ENCODE data around the gene SFN. TPM values are rescaled to one million over a fixed set of nuclear protein-coding genes. Genes with fewer than 3 reads are reported as not detected.

SFN gene
- total RNA-seq, 3 donors from 2014 or later (not counting 1 experiment from before 2014, with no cell fraction given), result 0.66 to 1.3 TPM; not detected in 1

DNA sequence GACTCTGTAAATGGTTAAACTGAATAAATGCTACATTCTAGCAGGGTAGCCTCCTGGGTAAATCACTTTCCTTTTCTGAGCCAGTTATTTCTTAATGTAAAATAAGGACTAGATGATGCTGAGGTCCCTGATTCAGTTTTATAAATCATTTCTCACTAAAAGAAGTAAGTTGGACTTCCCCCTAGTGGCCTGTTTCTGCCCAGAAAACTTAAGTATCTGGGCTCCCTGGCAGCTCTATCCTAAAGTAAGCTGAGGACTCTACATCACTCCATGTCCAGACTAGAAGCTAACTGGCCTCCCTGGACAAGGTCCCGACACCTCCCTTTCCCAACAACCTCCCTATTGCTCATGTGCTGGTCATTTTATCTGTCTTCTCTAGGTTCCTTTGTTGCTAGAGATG, 24.2 kb downstream of the SFN start:
- Histone ChIP-seq H3K36me3 (ENCODE audit: control insufficient read depth, insufficient read depth, low read length) (peaks cover 54% of the 10 kb centered on the region), H3K9me3 (ENCODE audit: control insufficient read depth, insufficient read depth, low read length) (no peaks in the 10 kb centered on the region), H3K27ac (ENCODE audit: low read length) (no peak overlapping the region), H3K4me3 (ENCODE audit: low read length) (no peak overlapping the region), H3K27me3 (ENCODE audit: control insufficient read depth, insufficient read depth, low read length) (no peaks in the 10 kb centered on the region), H3K4me1 (ENCODE audit: control insufficient read depth, insufficient read depth, low read length) (peaks cover 18% of the 10 kb centered on the region)
- DNase-seq (peak in 1 of 2 donors; percentile 52), ATAC-seq (no peak)
- Mint-ChIP-seq H3K27me3 (ENCODE audit: low read depth in 2 of 2) (no peaks in the 10 kb centered on the region), H3K36me3 (peaks cover 11% of the 10 kb centered on the region), H3K4me1 (peaks cover 18 to 32% of the 10 kb centered on the region in 2 donors), H3K27ac (no peak overlapping the region), H3K4me3 (no peak overlapping the region), H3K9me3 (no peaks in the 10 kb centered on the region)
- intact Hi-C loops (cut with micrococcal nuclease), result no loop called here
- 100% methylated on average over 1 of the region's 1 CpG for WGBS (ENCODE audit: insufficient coverage)
- no peak for TF ChIP-seq CTCF (IDR thresholded peaks at IDR 0.05)

DNA sequence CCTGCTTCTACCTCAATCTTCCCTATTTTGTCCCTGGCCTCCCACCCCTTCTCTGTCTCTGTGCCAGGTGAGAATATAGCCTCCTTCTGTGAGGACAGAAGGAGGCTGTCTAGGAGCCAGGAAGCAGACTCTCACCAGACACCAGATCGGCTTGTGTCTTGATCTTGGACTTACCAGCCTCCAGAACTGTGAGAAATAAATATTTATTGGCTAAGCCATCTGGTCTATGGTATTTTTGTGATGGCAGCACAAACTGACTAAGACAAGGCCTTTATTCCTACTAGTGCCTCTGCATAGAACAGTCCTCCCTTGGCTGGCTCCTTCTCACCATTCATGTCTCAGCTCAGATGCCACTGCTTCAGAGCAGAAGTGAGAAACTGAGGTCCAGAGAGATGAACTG, 25.3 kb downstream of the SFN start:
- H3K4me3 Mint-ChIP-seq, result peak overlapping the region; percentile 94
- WGBS (ENCODE audit: insufficient coverage), result 100% methylated on average over 1 of the region's 1 CpG
- no peak for TF ChIP-seq CTCF (IDR thresholded peaks at IDR 0.05)
- DNase-seq (no peak), ATAC-seq (no peak)
- peaks cover 55% of the 10 kb centered on the region for H3K36me3 ChIP-seq (ENCODE audit: control insufficient read depth, insufficient read depth, low read length)
- no peak overlapping the region for H3K27ac ChIP-seq (ENCODE audit: low read length)
- no peak overlapping the region for H3K4me3 ChIP-seq (ENCODE audit: low read length)
- H3K27me3 ChIP-seq (ENCODE audit: control insufficient read depth, insufficient read depth, low read length), result no peaks in the 10 kb centered on the region
- no peaks in the 10 kb centered on the region for H3K9me3 Mint-ChIP-seq
- H3K27me3 Mint-ChIP-seq (ENCODE audit: low read depth in 2 of 2), result no peaks in the 10 kb centered on the region
- H3K4me1 ChIP-seq (ENCODE audit: control insufficient read depth, insufficient read depth, low read length), result peaks cover 18% of the 10 kb centered on the region
- peaks cover 9% of the 10 kb centered on the region for H3K36me3 Mint-ChIP-seq
- intact Hi-C loops (cut with micrococcal nuclease), result no loop called here
- peaks cover 18 to 28% of the 10 kb centered on the region in 2 donors for H3K4me1 Mint-ChIP-seq
- peak overlapping the region; percentile 94 to 96 for H3K27ac Mint-ChIP-seq
- H3K9me3 ChIP-seq (ENCODE audit: control insufficient read depth, insufficient read depth, low read length), result no peaks in the 10 kb centered on the region

DNA sequence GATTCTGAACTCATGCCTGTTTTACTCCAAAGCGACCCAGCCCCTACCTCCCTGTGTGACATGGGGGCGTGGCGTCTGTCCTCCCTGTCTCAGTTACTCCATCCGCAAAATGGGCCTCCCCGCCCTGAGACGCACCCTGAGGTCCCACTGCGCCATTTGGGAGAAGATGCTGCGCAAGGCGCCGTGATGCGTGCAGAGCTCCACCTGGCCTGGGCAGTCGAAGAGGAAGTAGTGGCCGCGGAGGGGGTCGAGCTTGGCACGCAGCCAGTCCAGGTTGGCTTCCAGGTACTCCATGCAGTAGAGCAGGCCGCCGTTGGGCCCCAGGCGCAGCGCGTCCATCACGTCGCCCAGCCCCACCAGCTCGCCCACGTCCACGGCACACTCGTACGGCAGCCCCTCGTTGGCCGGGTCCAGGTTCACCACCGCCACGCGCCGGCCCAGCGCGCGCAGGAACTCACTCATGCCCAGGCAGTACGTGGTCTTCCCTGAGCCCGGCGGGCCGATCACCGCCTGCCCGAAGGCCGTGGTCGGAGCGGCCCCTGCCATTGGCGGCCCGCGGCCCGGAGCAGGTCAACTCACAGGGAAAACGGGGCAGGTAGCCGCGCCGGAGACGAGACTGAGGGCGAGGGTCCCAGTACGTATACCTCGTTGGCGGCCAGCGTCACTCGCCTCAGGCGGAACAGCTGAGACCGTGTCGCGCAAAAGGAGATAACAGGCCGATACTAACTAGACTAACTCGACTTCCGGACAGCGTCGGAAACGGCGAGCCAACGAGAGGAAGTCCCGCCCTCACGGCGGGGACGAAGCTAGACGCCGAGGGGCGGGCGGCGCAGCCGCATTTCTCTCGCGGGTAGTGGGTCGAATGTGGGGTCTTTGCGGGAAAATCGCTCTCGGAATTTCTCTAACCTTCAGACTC, 26.9 kb downstream of the SFN start, which contains the start of gene GPN2:
Gene GPN2 (minus strand): TSS at position 733 of the 916 bp plus-strand sequence. CDS start 187 bp downstream, at position 546.
- H3K27me3 ChIP-seq (ENCODE audit: control insufficient read depth, insufficient read depth, low read length), result no peaks in the 10 kb centered on the region
- Mint-ChIP-seq H3K4me1 (peaks cover 18 to 30% of the 10 kb centered on the region in 2 donors), H3K27ac (peak within 1 kb of the TSS; percentile 94 to 96), H3K36me3 (peaks cover 12% of the 10 kb centered on the region), H3K4me3 (peak within 1 kb of the TSS; percentile 94), H3K27me3 (ENCODE audit: low read depth in 2 of 2) (no peaks in the 10 kb centered on the region), H3K9me3 (no peaks in the 10 kb centered on the region)
- peaks cover 55% of the 10 kb centered on the region for H3K36me3 ChIP-seq (ENCODE audit: control insufficient read depth, insufficient read depth, low read length)
- no peaks in the 10 kb centered on the region for H3K9me3 ChIP-seq (ENCODE audit: control insufficient read depth, insufficient read depth, low read length)
- WGBS (ENCODE audit: insufficient coverage), result 1% methylated on average over 89 of the region's 89 CpGs
- peak; percentile 94 to 97 (median 95) for ATAC-seq
- intact Hi-C loops (cut with micrococcal nuclease), result loop anchor here (1.0 kb wide), 1 partner anchor 25 kb away; no protein-coding TSS in a partner anchor
- H3K4me3 ChIP-seq (ENCODE audit: low read length), result peak within 1 kb of the TSS; percentile 81
- peak; percentile 70 to 90 for DNase-seq
- peak within 1 kb of the TSS; percentile 89 for H3K27ac ChIP-seq (ENCODE audit: low read length)
- no peak for TF ChIP-seq CTCF (IDR thresholded peaks at IDR 0.05)
- H3K4me1 ChIP-seq (ENCODE audit: control insufficient read depth, insufficient read depth, low read length), result peaks cover 18% of the 10 kb centered on the region
